ENCODE measurements around the gene BRD2. TPM values are rescaled to one million over a fixed set of nuclear protein-coding genes. Genes with fewer than 3 reads are reported as not detected.
A peak's percentile ranks its signal among the peaks of the same experiment; 100 is the strongest.

The BRD2 gene
- total RNA-seq, 4 donors from 2014 or later = 130 to 150 (median 136) TPM

- no peaks in the 10 kb centered on the region for H3K27me3 ChIP-seq
- TF ChIP-seq CTCF (IDR thresholded peaks at IDR 0.05) (no peak), POLR2A (IDR thresholded peaks at IDR 0.05) (no peak), EP300 (IDR thresholded peaks at IDR 0.05) (no peak)
Measured at GRCh38 chr6:32973144-32974015, 5.0 kb downstream of the BRD2 start.

GRCh38 chr6:32974016-32974333 lies 5.6 kb downstream of the BRD2 start:
- Histone ChIP-seq H3K4me3 (peak overlapping the region; percentile 48 to 75 (median 64)), H3K36me3 (peaks cover 4 to 55% (median 31%) of the 10 kb centered on the region in 3 donors), H3K4me1 (peaks cover 6 to 46% (median 35%) of the 10 kb centered on the region in 4 donors), H3K27ac (peak overlapping the region; percentile 62 to 100 (median 90)), H3K9me3 (no peaks in the 10 kb centered on the region), H3K27me3 (no peaks in the 10 kb centered on the region)
- 0 to 2% methylated on average over 4 of the region's 4 CpGs for WGBS, 2 donors
- TF ChIP-seq POLR2A (IDR thresholded peaks at IDR 0.05) (no peak), EP300 (IDR thresholded peaks at IDR 0.05) (no peak), CTCF (IDR thresholded peaks at IDR 0.05) (no peak)
- no peak for DNase-seq (ENCODE audit: low spot score in 2 of 2)

More at GRCh38 chr6:32973144-32974015, 5.0 kb downstream of the BRD2 start:
- Histone ChIP-seq H3K9me3 (no peaks in the 10 kb centered on the region), H3K27ac (peak overlapping the region; percentile 62 to 100 (median 90)), H3K4me1 (peaks cover 6 to 44% (median 33%) of the 10 kb centered on the region in 4 donors), H3K36me3 (peaks cover 4 to 49% (median 31%) of the 10 kb centered on the region in 3 donors), H3K4me3 (peak overlapping the region; percentile 48 to 75 (median 64))
- WGBS, 2 donors = 0 to 1% methylated on average over 18 to 23 of the region's 23 CpGs
- peak in 1 of 2 donors; percentile 40 for DNase-seq (ENCODE audit: low spot score in 2 of 2)

- Histone ChIP-seq H3K9me3 (no peaks in the 10 kb centered on the region), H3K27me3 (no peaks in the 10 kb centered on the region), H3K4me3 (peak overlapping the region; percentile 48 to 75 (median 64)), H3K36me3 (peaks cover 4 to 63% (median 38%) of the 10 kb centered on the region in 3 donors), H3K4me1 (peaks cover 6 to 52% (median 38%) of the 10 kb centered on the region in 4 donors), H3K27ac (peak overlapping the region in 3 of 4 donors; percentile 36 to 99 (median 52))
- TF ChIP-seq POLR2A (IDR thresholded peaks at IDR 0.05) = no peak
- TF ChIP-seq CTCF (IDR thresholded peaks at IDR 0.05) = no peak
- TF ChIP-seq EP300 (IDR thresholded peaks at IDR 0.05) = no peak
- no peak for DNase-seq (ENCODE audit: low spot score in 2 of 2)
- WGBS, 2 donors = 2 to 4% methylated on average over 9 to 14 of the region's 14 CpGs
Measured at GRCh38 chr6:32974541-32975308, 6.3 kb downstream of the BRD2 start.

DNA sequence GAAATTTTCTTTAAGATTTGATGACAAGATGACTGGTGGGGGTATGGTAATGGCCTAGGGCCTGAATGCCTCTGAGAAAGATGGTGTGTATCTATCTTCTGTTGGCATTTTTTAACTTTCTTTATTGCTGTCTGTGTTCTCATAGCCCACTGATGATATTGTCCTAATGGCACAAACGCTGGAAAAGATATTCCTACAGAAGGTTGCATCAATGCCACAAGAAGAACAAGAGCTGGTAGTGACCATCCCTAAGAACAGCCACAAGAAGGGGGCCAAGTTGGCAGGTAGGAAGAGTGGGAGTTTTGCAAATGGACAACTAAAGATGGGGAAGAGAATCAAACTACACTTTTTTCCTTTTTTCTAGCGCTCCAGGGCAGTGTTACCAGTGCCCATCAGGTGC lies 7.5 kb downstream of the BRD2 start:
- no peak for DNase-seq (ENCODE audit: low spot score in 2 of 2)
- Histone ChIP-seq H3K27me3 (no peaks in the 10 kb centered on the region), H3K4me1 (peaks cover 6 to 62% (median 39%) of the 10 kb centered on the region in 4 donors), H3K27ac (no peak overlapping the region), H3K36me3 (peaks cover 9 to 75% (median 50%) of the 10 kb centered on the region in 3 donors), H3K9me3 (no peaks in the 10 kb centered on the region), H3K4me3 (no peak overlapping the region)
- no peak for TF ChIP-seq EP300 (IDR thresholded peaks at IDR 0.05)
- no peak for TF ChIP-seq CTCF (IDR thresholded peaks at IDR 0.05)
- TF ChIP-seq POLR2A (IDR thresholded peaks at IDR 0.05) = no peak
- WGBS, 2 donors = 53 to 54% methylated on average over 2 of the region's 2 CpGs
